ENCODE results near the gene AKAP13. TPM values are rescaled to one million over a fixed set of nuclear protein-coding genes. Genes with fewer than 3 reads are reported as not detected.

The AKAP13 gene
- total and polyA plus RNA-seq, 2 of the 8 experiments (the other 6 are each of a cell fraction or from before 2014, with no cell fraction given): 14.0 to 46.2 TPM

GRCh38 chr15:85351965-85352364 is 28.4 kb upstream of the AKAP13 start:
- FAIRE-seq: no peak
- H3K4me2 ChIP-seq (ENCODE audit: insufficient read depth in 1 of 2, low read depth in 2 of 2, low read length in 2 of 2): no peak overlapping the region
- TF ChIP-seq E2F6 (IDR thresholded peaks at IDR 0.05): no peak
- TF ChIP-seq JUND (IDR thresholded peaks at IDR 0.05; ENCODE audit: low read length): no peak
- TF ChIP-seq BRCA1 (IDR thresholded peaks at IDR 0.05; ENCODE audit: low read depth, low read length): no peak
- TF ChIP-seq HDAC2 (IDR thresholded peaks at IDR 0.05; ENCODE audit: borderline replicate concordance in 1 of 2, low read depth in 2 of 2, low read length in 2 of 2): no peak
- TF ChIP-seq CEBPB (IDR thresholded peaks at IDR 0.05; ENCODE audit: low read depth, low read length): no peak
- no peak for TF ChIP-seq FOSL1 (IDR thresholded peaks at IDR 0.05; ENCODE audit: insufficient read depth, low read depth, low read length)
- TF ChIP-seq CHD2 (IDR thresholded peaks at IDR 0.05; ENCODE audit: low read length): no peak
- no peak for TF ChIP-seq POLR2AphosphoS5 (IDR thresholded peaks at IDR 0.05; ENCODE audit: low read depth, low read length)
- no peak for TF ChIP-seq SIRT6 (IDR thresholded peaks at IDR 0.05; ENCODE audit: low read length)
- no peak for TF ChIP-seq CBX5 (IDR thresholded peaks at IDR 0.05; ENCODE audit: low read depth, low read length)
- no peak for TF ChIP-seq KDM1A (IDR thresholded peaks at IDR 0.05; ENCODE audit: borderline replicate concordance, low read length)
- no peak for TF ChIP-seq SUZ12 (IDR thresholded peaks at IDR 0.05; ENCODE audit: low read length)
- no peak for TF ChIP-seq SP2 (IDR thresholded peaks at IDR 0.05; ENCODE audit: low read length)
- no peak for TF ChIP-seq RXRA (IDR thresholded peaks at IDR 0.05; ENCODE audit: insufficient read depth, low read depth, low read length)
- no peak for TF ChIP-seq POU5F1 (IDR thresholded peaks at IDR 0.05; ENCODE audit: low read depth, low read length)

More at GRCh38 chr15:85351965-85352364, 28.4 kb upstream of the AKAP13 start:
- H3K27ac ChIP-seq (ENCODE audit: low read depth, low read length): no peak overlapping the region
- H3K4ac ChIP-seq (replicated peaks; ENCODE audit: insufficient read length, low read depth, low read length): no peak overlapping the region
- ChIA-PET CTCF (ENCODE audit: partially characterized antibody) (interaction anchor here (1.0 to 1.3 kb wide), 2 partner anchors 11 to 43 kb away, joined by 3 to 4 read pairs; no protein-coding TSS in a partner anchor), POLR2A (ENCODE audit: partially characterized antibody) (no interaction called here)
- no peak overlapping the region for H2BK5ac ChIP-seq (ENCODE audit: low read depth, low read length)
- H2BK120ac ChIP-seq (replicated peaks; ENCODE audit: low read depth, low read length): no peak overlapping the region
- no peak overlapping the region for H3K56ac ChIP-seq (replicated peaks; ENCODE audit: insufficient read length, low read depth, low read length)
- no peak overlapping the region for H3K9ac ChIP-seq (replicated peaks in 1 of 4; ENCODE audit: extremely low read depth in 1 of 4, low read depth in 3 of 4, low read length in 3 of 4)
- no peak overlapping the region for H4K91ac ChIP-seq (replicated peaks; ENCODE audit: insufficient read length, low read length)
- no peaks in the 10 kb centered on the region for H3K4me1 ChIP-seq (replicated peaks in 1 of 4; ENCODE audit: control insufficient read depth in 3 of 4, insufficient read depth in 4 of 4, low read length in 3 of 4)
- H2BK12ac ChIP-seq (ENCODE audit: low read depth, low read length): no peak overlapping the region
- no peaks in the 10 kb centered on the region for H4K20me1 ChIP-seq (replicated peaks in 1 of 2; ENCODE audit: control insufficient read depth in 1 of 2, insufficient read depth in 2 of 2, low read length in 2 of 2)
- H2AK5ac ChIP-seq (ENCODE audit: low read depth, low read length): no peak overlapping the region
- no peak overlapping the region for H4K5ac ChIP-seq (ENCODE audit: insufficient read length, low read depth, low read length)
- H2BK15ac ChIP-seq (ENCODE audit: low read length): no peak overlapping the region
- no peaks in the 10 kb centered on the region for H3K36me3 ChIP-seq (ENCODE audit: control insufficient read depth in 2 of 4, insufficient read depth in 4 of 4, low read length in 3 of 4)
- no peak for DNase-seq (ENCODE audit: low read depth in 1 of 2, low spot score in 2 of 2)
- no peaks in the 10 kb centered on the region for H3K9me3 ChIP-seq (ENCODE audit: insufficient read depth in 2 of 2, low read depth in 1 of 2, low read length in 1 of 2)
- H4K8ac ChIP-seq (ENCODE audit: extremely low read depth, insufficient read depth, low read length): no peak overlapping the region
- H3K4me3 ChIP-seq (ENCODE audit: extremely low read depth in 1 of 4, insufficient read depth in 2 of 4, low read depth in 3 of 4, low read length in 4 of 4): no peak overlapping the region
- H3K23ac ChIP-seq (ENCODE audit: insufficient read length): no peak overlapping the region
- no peak overlapping the region for H2BK20ac ChIP-seq (ENCODE audit: low read length)
- no peaks in the 10 kb centered on the region for H3K79me1 ChIP-seq (ENCODE audit: low read depth, low read length)
- H2AFZ ChIP-seq (ENCODE audit: low read length): no peak overlapping the region
- no peaks in the 10 kb centered on the region for H3K79me2 ChIP-seq (ENCODE audit: control insufficient read depth in 1 of 2, insufficient read depth in 2 of 2, low read length in 2 of 2)
- 87% methylated on average over 4 of the region's 4 CpGs; no CpG with 5 or more reads in 1 of the 2 experiments for WGBS, 2 experiments (ENCODE audit: extremely low coverage in 1 of 2, insufficient coverage in 1 of 2, insufficient read length in 1 of 2, insufficient replicate concordance in 2 of 2, low coverage in 1 of 2, low lambda C conversion rate in 2 of 2, missing lambda C conversion rate in 1 of 2)
- no peak overlapping the region for H3K18ac ChIP-seq (ENCODE audit: extremely low read depth, low read length)
- H3K27me3 ChIP-seq (replicated peaks in 1 of 4; ENCODE audit: control insufficient read depth in 3 of 4, extremely low read depth in 1 of 4, insufficient read depth in 3 of 4, low read length in 3 of 4): no peaks in the 10 kb centered on the region
- no peak overlapping the region for H3K14ac ChIP-seq (ENCODE audit: insufficient read length)
- no peaks in the 10 kb centered on the region for H3K23me2 ChIP-seq (ENCODE audit: low read depth, low read length)

Measured in H1 (cell line).